ENCODE measurements around the gene MRE11.
"Not testable (repeated sequence)": the region's sequence is repeated elsewhere in the genome, so short reads cannot be mapped to it uniquely, and the experiment has no call there.

Gene MRE11

GRCh38 chr11:94506513-94506912, 12.9 kb upstream of the MRE11 start:
- DNase-seq (ENCODE audit: low spot score) = not testable (repeated sequence)

- peak; percentile 43 for DNase-seq (ENCODE audit: low spot score)
These were observed 11.1 kb upstream of the MRE11 start for GRCh38 chr11:94504689-94505293.

- no peak for DNase-seq (ENCODE audit: low spot score)
These were observed 7.9 kb upstream of the MRE11 start for GRCh38 chr11:94501522-94501921.

- DNase-seq (ENCODE audit: low spot score) = no peak
These were observed 6.5 kb upstream of the MRE11 start for GRCh38 chr11:94500181-94500580.

- DNase-seq (ENCODE audit: low spot score) = no peak
These were observed 559 bp upstream of the MRE11 start for GRCh38 chr11:94494126-94494680.

GRCh38 chr11:94486068-94486467, 7.6 kb downstream of the MRE11 start:
- no peak for DNase-seq (ENCODE audit: low spot score)

GRCh38 chr11:94481342-94481741, 12.3 kb downstream of the MRE11 start:
- DNase-seq (ENCODE audit: low spot score) = no peak

- DNase-seq (ENCODE audit: low spot score) = no peak
These were observed 16.0 kb downstream of the MRE11 start for GRCh38 chr11:94477624-94478023.

- DNase-seq (ENCODE audit: low spot score) = no peak
These were observed 20.5 kb downstream of the MRE11 start for GRCh38 chr11:94472916-94473799.

- no peak for DNase-seq (ENCODE audit: low spot score)
These were observed 24.2 kb downstream of the MRE11 start for GRCh38 chr11:94469416-94469815.

- DNase-seq (ENCODE audit: low spot score) = no peak
These were observed 34.1 kb downstream of the MRE11 start for GRCh38 chr11:94459576-94459975.

GRCh38 chr11:94457118-94458029, 36.3 kb downstream of the MRE11 start:
- DNase-seq (ENCODE audit: low spot score) = no peak

- DNase-seq (ENCODE audit: low spot score) = no peak
These were observed 37.8 kb downstream of the MRE11 start for GRCh38 chr11:94455861-94456260.

GRCh38 chr11:94454301-94454700, 39.3 kb downstream of the MRE11 start:
- no peak for DNase-seq (ENCODE audit: low spot score)

- DNase-seq (ENCODE audit: low spot score) = no peak
These were observed 40.7 kb downstream of the MRE11 start for GRCh38 chr11:94452988-94453387.

GRCh38 chr11:94450048-94450447, 43.6 kb downstream of the MRE11 start:
- DNase-seq (ENCODE audit: low spot score) = no peak

- no peak for DNase-seq (ENCODE audit: low spot score)
These were observed 44.2 kb downstream of the MRE11 start for GRCh38 chr11:94449437-94449836.

- DNase-seq (ENCODE audit: low spot score) = no peak
These were observed 44.6 kb downstream of the MRE11 start for GRCh38 chr11:94449029-94449428.

GRCh38 chr11:94447149-94447548, 46.5 kb downstream of the MRE11 start:
- no peak for DNase-seq (ENCODE audit: low spot score)

- DNase-seq (ENCODE audit: low spot score) = no peak
These were observed 48.0 kb downstream of the MRE11 start for GRCh38 chr11:94445641-94446040.

- no peak for DNase-seq (ENCODE audit: low spot score)
These were observed 60.6 kb downstream of the MRE11 start for GRCh38 chr11:94433049-94433448.

- no peak for DNase-seq (ENCODE audit: low spot score)
These were observed 69.0 kb downstream of the MRE11 start for GRCh38 chr11:94424662-94425061.

Measured in Ammon's horn (tissue), 1 donor.